HFFc6 (cell line): Measurements from ENCODE around the gene FNTB. TPM values are rescaled to one million over a fixed set of nuclear protein-coding genes. Genes with fewer than 3 reads are reported as not detected.

Experiments used
- DNase-seq: peaks from one replicate; pipeline ENCODE4 v3.0.0-alpha.2; 2018
- H3K27ac Mint-ChIP-seq: 2 replicates; pipeline ENCODE4 v1.8.0; 2020; ENCODE audit warnings: mild to moderate bottlenecking, mixed read lengths
- H3K27me3 Mint-ChIP-seq: 2 replicates; pipeline ENCODE4 v1.8.0; 2021; ENCODE audit warnings: mild to moderate bottlenecking, moderate library complexity, mixed read lengths; ENCODE audit not compliant: insufficient read depth
- H3K36me3 Mint-ChIP-seq: 2 replicates; pipeline ENCODE4 v1.8.0; 2021; ENCODE audit warnings: low read depth, mixed read lengths
- H3K4me1 Mint-ChIP-seq: 2 replicates; pipeline ENCODE4 v1.8.0; 2020; ENCODE audit warnings: low read depth, mixed read lengths
- H3K4me3 Mint-ChIP-seq: 2 replicates; pipeline ENCODE4 v1.8.0; 2020; ENCODE audit warnings: mild to moderate bottlenecking, moderate library complexity, mixed read lengths
- H3K9me3 Mint-ChIP-seq: 2 replicates; pipeline ENCODE4 v1.8.0; 2020; ENCODE audit warnings: mild to moderate bottlenecking, mixed read lengths
- total RNA-seq, 6 experiments: library from RNA; stranded (reverse); fragmentation: NEBNext Ultra II Directional; extraction: Animal tissue kit (Norgen Biotek cat#: 25700); gene quantifications; 2 replicates in 1 of 6; 3 replicates in 5 of 6; pipeline ENCODE4 v1.2.3, GENCODE V29; 2021
- TF ChIP-seq, protein P1 (sequence below): fragments of 200-600 bp; sonication (generic); IDR thresholded peaks from 2 replicates; pipeline ENCODE4 v1.5.0; 2021; ENCODE audit warnings: antibody characterized with exemption, mild to moderate bottlenecking

The FNTB gene
- total RNA-seq, 6 experiments from 2014 or later: 14.1 to 22.7 (median 18.0) TPM

DNA sequence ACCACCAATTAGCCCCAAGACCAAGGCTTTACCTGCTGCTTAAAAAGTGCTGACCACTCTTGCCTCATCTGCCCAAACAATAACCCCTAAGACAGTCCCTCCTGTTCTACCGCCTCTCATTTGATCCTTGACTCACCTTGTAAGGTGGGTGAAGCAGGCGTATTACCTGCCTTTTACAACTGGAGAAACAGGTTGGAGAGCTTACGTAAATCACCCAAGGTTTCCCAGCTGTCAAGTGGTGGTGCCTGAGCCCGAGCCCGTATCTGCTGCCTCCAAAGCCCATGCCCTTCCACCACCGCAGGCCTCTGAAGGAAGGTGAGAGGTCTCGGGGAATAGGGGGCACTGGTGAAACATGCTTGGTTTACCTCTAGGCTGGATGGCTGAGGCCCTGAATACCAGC lies 79.0 kb downstream of the FNTB start:
- TF ChIP-seq, protein P1, sequence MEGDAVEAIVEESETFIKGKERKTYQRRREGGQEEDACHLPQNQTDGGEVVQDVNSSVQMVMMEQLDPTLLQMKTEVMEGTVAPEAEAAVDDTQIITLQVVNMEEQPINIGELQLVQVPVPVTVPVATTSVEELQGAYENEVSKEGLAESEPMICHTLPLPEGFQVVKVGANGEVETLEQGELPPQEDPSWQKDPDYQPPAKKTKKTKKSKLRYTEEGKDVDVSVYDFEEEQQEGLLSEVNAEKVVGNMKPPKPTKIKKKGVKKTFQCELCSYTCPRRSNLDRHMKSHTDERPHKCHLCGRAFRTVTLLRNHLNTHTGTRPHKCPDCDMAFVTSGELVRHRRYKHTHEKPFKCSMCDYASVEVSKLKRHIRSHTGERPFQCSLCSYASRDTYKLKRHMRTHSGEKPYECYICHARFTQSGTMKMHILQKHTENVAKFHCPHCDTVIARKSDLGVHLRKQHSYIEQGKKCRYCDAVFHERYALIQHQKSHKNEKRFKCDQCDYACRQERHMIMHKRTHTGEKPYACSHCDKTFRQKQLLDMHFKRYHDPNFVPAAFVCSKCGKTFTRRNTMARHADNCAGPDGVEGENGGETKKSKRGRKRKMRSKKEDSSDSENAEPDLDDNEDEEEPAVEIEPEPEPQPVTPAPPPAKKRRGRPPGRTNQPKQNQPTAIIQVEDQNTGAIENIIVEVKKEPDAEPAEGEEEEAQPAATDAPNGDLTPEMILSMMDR: no peak
- H3K36me3 Mint-ChIP-seq: peaks cover 27% of the 10 kb centered on the region
- H3K4me3 Mint-ChIP-seq: no peak overlapping the region
- H3K9me3 Mint-ChIP-seq: no peaks in the 10 kb centered on the region
- peaks cover 7% of the 10 kb centered on the region for H3K27me3 Mint-ChIP-seq
- H3K4me1 Mint-ChIP-seq: peaks cover 9% of the 10 kb centered on the region
- H3K27ac Mint-ChIP-seq: no peak overlapping the region
- no peak for DNase-seq

DNA sequence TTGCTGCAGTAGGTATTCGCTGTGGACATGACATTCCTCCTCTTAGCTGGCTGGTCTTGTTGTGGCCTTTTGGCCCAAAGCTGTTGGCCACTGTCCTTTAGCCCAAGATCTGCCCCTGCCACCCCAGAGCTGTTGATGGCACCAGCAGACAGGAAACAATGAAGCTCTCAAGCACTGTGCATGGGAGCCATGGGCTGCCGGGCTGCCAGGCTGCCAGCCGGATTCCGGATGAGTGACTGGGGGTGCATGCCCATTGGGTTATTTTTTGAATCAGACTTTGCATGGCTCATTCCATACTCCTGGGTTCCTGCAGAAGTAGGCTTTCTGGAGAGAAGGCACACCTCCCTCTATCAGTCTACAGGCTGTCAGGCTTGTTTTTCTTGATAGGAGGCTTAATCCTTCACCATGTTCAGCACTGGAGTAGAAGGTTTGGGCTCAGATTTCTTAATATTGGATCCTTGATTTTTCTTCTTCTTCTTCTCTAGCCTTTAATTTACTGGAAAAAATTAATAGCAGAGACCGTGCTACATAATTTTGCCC lies 83.2 kb downstream of the FNTB start:
- Mint-ChIP-seq H3K27ac (no peak overlapping the region), H3K9me3 (no peaks in the 10 kb centered on the region)
- TF ChIP-seq, protein P1: no peak

GRCh38 chr14:65070471-65070976 lies 83.8 kb downstream of the FNTB start:
- Mint-ChIP-seq H3K27me3 (peaks cover 1% of the 10 kb centered on the region; the same call in 1 of the 2 replicates), H3K9me3 (no peaks in the 10 kb centered on the region), H3K4me1 (no peaks in the 10 kb centered on the region), H3K4me3 (no peak overlapping the region), H3K27ac (no peak overlapping the region), H3K36me3 (peaks cover 13% of the 10 kb centered on the region)
- DNase-seq: no peak
- TF ChIP-seq, protein P1: no peak

More for the DNA sequence above, 83.2 kb downstream of the FNTB start:
- H3K27me3 Mint-ChIP-seq: peaks cover 1% of the 10 kb centered on the region; the same call in 1 of the 2 replicates
- no peak overlapping the region for H3K4me3 Mint-ChIP-seq
- no peak for DNase-seq
- peaks cover 10% of the 10 kb centered on the region for H3K36me3 Mint-ChIP-seq
- H3K4me1 Mint-ChIP-seq: no peaks in the 10 kb centered on the region

DNA sequence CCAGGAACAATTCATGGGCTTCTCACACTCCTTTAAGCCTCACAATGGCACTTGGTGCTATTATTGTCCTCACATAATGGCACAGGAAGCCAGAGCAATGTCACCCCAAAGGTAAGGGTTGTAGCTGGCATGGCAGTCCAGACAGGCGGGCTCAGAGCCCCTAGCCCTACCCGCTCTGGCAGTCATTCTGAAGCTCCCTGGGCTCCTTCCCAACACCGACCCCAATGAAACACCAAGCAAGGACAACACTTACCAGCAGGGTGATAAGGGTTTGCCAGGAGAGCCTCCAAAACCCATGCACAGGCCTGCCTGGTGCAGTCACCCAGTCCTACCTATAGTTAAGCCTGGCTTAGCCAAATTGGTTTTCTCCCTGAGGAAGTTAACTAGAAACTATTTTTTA lies 84.8 kb downstream of the FNTB start:
- TF ChIP-seq, protein P1: no peak
- no peak for DNase-seq
- H3K27ac Mint-ChIP-seq: no peak overlapping the region
- no peaks in the 10 kb centered on the region for H3K27me3 Mint-ChIP-seq
- H3K4me3 Mint-ChIP-seq: no peak overlapping the region
- no peaks in the 10 kb centered on the region for H3K9me3 Mint-ChIP-seq
- peaks cover 16% of the 10 kb centered on the region for H3K36me3 Mint-ChIP-seq
- no peaks in the 10 kb centered on the region for H3K4me1 Mint-ChIP-seq

- Mint-ChIP-seq H3K4me3 (no peak overlapping the region), H3K9me3 (no peaks in the 10 kb centered on the region), H3K4me1 (no peaks in the 10 kb centered on the region), H3K27ac (no peak overlapping the region), H3K27me3 (no peaks in the 10 kb centered on the region), H3K36me3 (peaks cover 20% of the 10 kb centered on the region)
- DNase-seq: no peak
- TF ChIP-seq, protein P1: no peak
Observed at GRCh38 chr14:65072256-65072655, 85.6 kb downstream of the FNTB start.
